Uterus (tissue), 4 donors: Measurements from ENCODE around the gene SBF1. TPM values are rescaled to one million over a fixed set of nuclear protein-coding genes. Genes with fewer than 3 reads are reported as not detected.
A peak's percentile ranks its signal among the peaks of the same experiment; 100 is the strongest.

Experiments used
- DNase-seq, 2 donors: peaks; one replicate each; pipeline ENCODE4 v3.0.0-alpha.2; 2019 to 2020
- H3K27ac ChIP-seq, 2 donors: fragments of 200-600 bp; sonication (generic); 1 replicate in 1 of 2; 2 replicates in 1 of 2; pipeline ENCODE4 v1.5.1; 2016 to 2018
- H3K27me3 ChIP-seq, 2 donors: fragments of 200-600 bp; sonication (generic); one replicate each; pipeline ENCODE4 v1.5.1; 2018 to 2019; ENCODE audit warnings: control low read depth in 1 of 2
- H3K36me3 ChIP-seq, 2 donors: fragments of 200-600 bp; sonication (generic); one replicate each; pipeline ENCODE4 v1.5.1; 2019; ENCODE audit warnings: control low read depth in 1 of 2
- H3K4me1 ChIP-seq, 2 donors: fragments of 200-600 bp; sonication (generic); one replicate each; pipeline ENCODE4 v1.5.1; 2018 to 2019; ENCODE audit warnings: control low read depth in 1 of 2
- H3K4me3 ChIP-seq, 2 donors: fragments of 200-600 bp; sonication (generic); 1 replicate in 1 of 2; 2 replicates in 1 of 2; pipeline ENCODE4 v1.5.1; 2018 to 2019; ENCODE audit warnings: mild to moderate bottlenecking in 1 of 2
- H3K9me3 ChIP-seq, 2 donors: fragments of 200-600 bp; sonication (generic); one replicate each; pipeline ENCODE4 v1.5.1; 2019; ENCODE audit warnings: control low read depth in 1 of 2
- CTCF ChIP-seq, 4 experiments: fragments of 200-600 bp in 2 of 4; fragments of 450-650 bp in 2 of 4; sonication (generic) in 2 of 4; IDR thresholded peaks; one replicate each; pipeline ENCODE4 v1.5.1; 2016 to 2019; ENCODE audit warnings: antibody characterized with exemption in 4 of 4, mild to moderate bottlenecking in 2 of 4, moderate library complexity in 1 of 4
- POLR2A ChIP-seq, 2 donors: fragments of 450-650 bp; IDR thresholded peaks; one replicate each; pipeline ENCODE4 v1.6.1; 2016; ENCODE audit warnings: antibody characterized with exemption in 2 of 2, mild to moderate bottlenecking in 1 of 2, moderate library complexity in 1 of 2
- intact Hi-C: fragments of 100-400 bp; cut with DNase I; formaldehyde crosslinking; loops from one replicate; pipeline ENCODE4 v1.15.1; 2023; ENCODE audit warnings: low total_unique reads
- total RNA-seq, 4 donors: library from RNA; depleted of rRNA in 3 of 4; stranded (reverse); fragments of >200 nt in 3 of 4; gene quantifications; one replicate each; pipeline versions ENCODE4 v1.1.0 to v1.2.4, GENCODE V29; 2014 to 2023
- donor health status: DM: yes; HTN: yes; CAD: no.

Gene SBF1
- total RNA-seq, 4 donors from 2014 or later: 35.0 to 84.0 (median 60.9) TPM

- no peak overlapping the region for H3K27ac ChIP-seq
- H3K4me1 ChIP-seq: no peaks in the 10 kb centered on the region
- no peak for DNase-seq
- TF ChIP-seq POLR2A (IDR thresholded peaks at IDR 0.05) (no peak), CTCF (IDR thresholded peaks at IDR 0.05) (no peak)
- no peaks in the 10 kb centered on the region for H3K9me3 ChIP-seq
- H3K27me3 ChIP-seq: peaks cover 12 to 18% of the 10 kb centered on the region in 2 donors
- H3K36me3 ChIP-seq: no peaks in the 10 kb centered on the region
- H3K4me3 ChIP-seq: no peak overlapping the region
- intact Hi-C loops: no loop called here
Observed at GRCh38 chr22:50482107-50483074, 7.6 kb upstream of the SBF1 start.

- H3K27me3 ChIP-seq: peaks cover 12 to 18% of the 10 kb centered on the region in 2 donors
- H3K4me3 ChIP-seq: peak within 1 kb of the TSS in 1 of 2 donors; percentile 20
- H3K36me3 ChIP-seq: no peaks in the 10 kb centered on the region
- H3K27ac ChIP-seq: no peak within 1 kb of the TSS
- no peaks in the 10 kb centered on the region for H3K4me1 ChIP-seq
- no peak for DNase-seq
- no peaks in the 10 kb centered on the region for H3K9me3 ChIP-seq
- TF ChIP-seq CTCF (IDR thresholded peaks at IDR 0.05) (no peak), POLR2A (IDR thresholded peaks at IDR 0.05) (no peak)
- intact Hi-C loops: no loop called here
Observed at GRCh38 chr22:50481440-50482106, 6.7 kb upstream of the SBF1 start, which contains the start of gene ADM2. Gene ADM2, plus strand, starts transcription at chr22:50481543. Its CDS starts 305 bp downstream, at chr22:50481848.

GRCh38 chr22:50481045-50481439, 6.2 kb upstream of the SBF1 start:
- no peaks in the 10 kb centered on the region for H3K9me3 ChIP-seq
- TF ChIP-seq POLR2A (IDR thresholded peaks at IDR 0.05) (no peak), CTCF (IDR thresholded peaks at IDR 0.05) (no peak)
- no peaks in the 10 kb centered on the region for H3K36me3 ChIP-seq
- H3K4me1 ChIP-seq: no peaks in the 10 kb centered on the region
- intact Hi-C loops: no loop called here
- H3K27ac ChIP-seq: no peak overlapping the region
- no peak for DNase-seq
- peak overlapping the region in 1 of 2 donors; percentile 20 for H3K4me3 ChIP-seq
- H3K27me3 ChIP-seq: peaks cover 12 to 18% of the 10 kb centered on the region in 2 donors

- Histone ChIP-seq H3K9me3 (no peaks in the 10 kb centered on the region), H3K36me3 (no peaks in the 10 kb centered on the region), H3K27ac (no peak overlapping the region), H3K4me1 (peaks cover 0 to 4% of the 10 kb centered on the region in 2 donors), H3K27me3 (peaks cover 12 to 18% of the 10 kb centered on the region in 2 donors), H3K4me3 (no peak overlapping the region)
- intact Hi-C loops: no loop called here
- no peak for DNase-seq
- no peak for TF ChIP-seq CTCF (IDR thresholded peaks at IDR 0.05)
- no peak for TF ChIP-seq POLR2A (IDR thresholded peaks at IDR 0.05)
Observed at GRCh38 chr22:50479721-50480120, 4.9 kb upstream of the SBF1 start.

GRCh38 chr22:50477923-50478322, 3.1 kb upstream of the SBF1 start:
- DNase-seq: no peak
- Histone ChIP-seq H3K9me3 (no peaks in the 10 kb centered on the region), H3K4me1 (peaks cover 0 to 13% of the 10 kb centered on the region in 2 donors), H3K27ac (no peak overlapping the region), H3K4me3 (no peak overlapping the region), H3K27me3 (peaks cover 6 to 18% of the 10 kb centered on the region in 2 donors), H3K36me3 (no peaks in the 10 kb centered on the region)
- intact Hi-C loops: no loop called here
- TF ChIP-seq CTCF (IDR thresholded peaks at IDR 0.05) (no peak), POLR2A (IDR thresholded peaks at IDR 0.05) (no peak)
